K562 (cell line): Measurements from ENCODE around the gene SDK1. TPM values are rescaled to one million over a fixed set of nuclear protein-coding genes. Genes with fewer than 3 reads are reported as not detected.

Experiments used
- PCBP1 ChIP-seq: fragments of 200-400 bp; formaldehyde crosslinking; IDR thresholded peaks from 2 replicates; pipeline ENCODE4 v1.6.1; 2018; ENCODE audit warnings: mild to moderate bottlenecking, low read depth, low read length; ENCODE audit not compliant: poor library complexity, severe bottlenecking
- REST ChIP-seq, 2 experiments: fragments of 450-650 bp; formaldehyde crosslinking in 1 of 2; IDR thresholded peaks; 2 replicates each; pipeline versions ENCODE4 v1.4.0 to v1.6.1; 2014 to 2020; ENCODE audit warnings: mild to moderate bottlenecking in 2 of 2, borderline replicate concordance in 1 of 2, low read depth in 1 of 2
- ZNF609 ChIP-seq: sonication (generic); formaldehyde crosslinking; IDR thresholded peaks from 2 replicates; pipeline ENCODE4 v1.8.1; 2023; ENCODE audit warnings: missing genetic modification reagents, mild to moderate bottlenecking, borderline replicate concordance
- polyA plus RNA-seq, 8 experiments: library from polyadenylated mRNA; depleted of rRNA in 4 of 8; stranded (reverse) in 5 of 8; unstranded in 3 of 8; fragments of >200 nt; fragmentation: Nextera tagmentation in 2 of 8; fragmentation: Illumina TruSeq in 1 of 8; extraction: Ambion mirVana in 2 of 8; extraction: Trizol in 1 of 8; gene quantifications; 2 replicates each; pipeline versions ENCODE4 v1.2.1 to v1.2.3, GENCODE V29; 2011 to 2014; ENCODE audit warnings: inconsistent platforms in 1 of 8, missing spikeins in 1 of 8
- total RNA-seq, 7 experiments: library from RNA; depleted of rRNA in 6 of 7; stranded (reverse); fragments of >200 nt in 6 of 7; fragmentation: Illumina TruSeq in 2 of 7; extraction: Trizol in 2 of 7; gene quantifications; 2 replicates each; pipeline versions ENCODE4 v1.2.1 to v1.2.3, GENCODE V29; 2011 to 2021; ENCODE audit warnings: low replicate concordance in 1 of 7
- TF ChIP-seq, protein P1 (sequence below): fragments of 450-650 bp; IDR thresholded peaks from 2 replicates; pipeline ENCODE4 v1.6.1; 2016; ENCODE audit warnings: borderline replicate concordance
- TF ChIP-seq, protein P2 (sequence below): fragments of 200-400 bp; formaldehyde crosslinking; IDR thresholded peaks from 2 replicates; pipeline ENCODE4 v1.6.1; 2017; ENCODE audit warnings: mild to moderate bottlenecking, low read depth, low read length, moderate library complexity

The SDK1 gene
- total and polyA plus RNA-seq, 9 of the 15 experiments (the other 6 are each of a cell fraction or from before 2014, with no cell fraction given): 0.16 TPM; not detected in 8

DNA sequence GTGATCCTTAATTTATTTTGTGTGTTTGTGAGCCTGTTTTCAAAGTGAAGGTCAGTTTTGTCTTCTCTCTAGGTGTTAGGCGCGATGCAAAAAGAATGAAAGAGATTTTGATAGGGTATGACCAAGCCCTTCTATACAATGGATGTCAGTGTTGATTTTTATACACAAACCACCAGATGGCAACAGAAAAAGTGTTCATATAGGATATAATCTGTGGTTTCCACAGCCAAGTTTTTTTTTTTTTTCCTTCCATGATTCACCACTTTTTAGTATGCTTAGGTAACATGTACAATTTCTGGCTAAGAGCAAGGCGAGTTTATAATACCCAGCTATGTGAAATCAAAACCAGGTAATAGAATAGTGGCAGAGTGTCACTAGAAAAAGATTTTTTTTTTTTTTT is 8.1 kb downstream of the SDK1 start (continued):
- TF ChIP-seq, protein P1, sequence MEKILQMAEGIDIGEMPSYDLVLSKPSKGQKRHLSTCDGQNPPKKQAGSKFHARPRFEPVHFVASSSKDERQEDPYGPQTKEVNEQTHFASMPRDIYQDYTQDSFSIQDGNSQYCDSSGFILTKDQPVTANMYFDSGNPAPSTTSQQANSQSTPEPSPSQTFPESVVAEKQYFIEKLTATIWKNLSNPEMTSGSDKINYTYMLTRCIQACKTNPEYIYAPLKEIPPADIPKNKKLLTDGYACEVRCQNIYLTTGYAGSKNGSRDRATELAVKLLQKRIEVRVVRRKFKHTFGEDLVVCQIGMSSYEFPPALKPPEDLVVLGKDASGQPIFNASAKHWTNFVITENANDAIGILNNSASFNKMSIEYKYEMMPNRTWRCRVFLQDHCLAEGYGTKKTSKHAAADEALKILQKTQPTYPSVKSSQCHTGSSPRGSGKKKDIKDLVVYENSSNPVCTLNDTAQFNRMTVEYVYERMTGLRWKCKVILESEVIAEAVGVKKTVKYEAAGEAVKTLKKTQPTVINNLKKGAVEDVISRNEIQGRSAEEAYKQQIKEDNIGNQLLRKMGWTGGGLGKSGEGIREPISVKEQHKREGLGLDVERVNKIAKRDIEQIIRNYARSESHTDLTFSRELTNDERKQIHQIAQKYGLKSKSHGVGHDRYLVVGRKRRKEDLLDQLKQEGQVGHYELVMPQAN: no peak
- TF ChIP-seq PCBP1: no peak
- no peak for TF ChIP-seq ZNF609
- TF ChIP-seq, protein P2, sequence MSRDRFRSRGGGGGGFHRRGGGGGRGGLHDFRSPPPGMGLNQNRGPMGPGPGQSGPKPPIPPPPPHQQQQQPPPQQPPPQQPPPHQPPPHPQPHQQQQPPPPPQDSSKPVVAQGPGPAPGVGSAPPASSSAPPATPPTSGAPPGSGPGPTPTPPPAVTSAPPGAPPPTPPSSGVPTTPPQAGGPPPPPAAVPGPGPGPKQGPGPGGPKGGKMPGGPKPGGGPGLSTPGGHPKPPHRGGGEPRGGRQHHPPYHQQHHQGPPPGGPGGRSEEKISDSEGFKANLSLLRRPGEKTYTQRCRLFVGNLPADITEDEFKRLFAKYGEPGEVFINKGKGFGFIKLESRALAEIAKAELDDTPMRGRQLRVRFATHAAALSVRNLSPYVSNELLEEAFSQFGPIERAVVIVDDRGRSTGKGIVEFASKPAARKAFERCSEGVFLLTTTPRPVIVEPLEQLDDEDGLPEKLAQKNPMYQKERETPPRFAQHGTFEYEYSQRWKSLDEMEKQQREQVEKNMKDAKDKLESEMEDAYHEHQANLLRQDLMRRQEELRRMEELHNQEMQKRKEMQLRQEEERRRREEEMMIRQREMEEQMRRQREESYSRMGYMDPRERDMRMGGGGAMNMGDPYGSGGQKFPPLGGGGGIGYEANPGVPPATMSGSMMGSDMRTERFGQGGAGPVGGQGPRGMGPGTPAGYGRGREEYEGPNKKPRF: no peak
- no peak for TF ChIP-seq REST (IDR thresholded peaks at IDR 0.05; ENCODE audit: borderline replicate concordance)
- no peak for TF ChIP-seq REST (CRISPR knock-in tag; IDR thresholded peaks at IDR 0.05; ENCODE audit: low read depth)
